HFFc6 (cell line): Measurements from ENCODE around the gene SNRPA1. TPM values are rescaled to one million over a fixed set of nuclear protein-coding genes. Genes with fewer than 3 reads are reported as not detected.

Experiments used
- DNase-seq: peaks from one replicate; pipeline ENCODE4 v3.0.0-alpha.2; 2018
- H3K27ac Mint-ChIP-seq: 2 replicates; pipeline ENCODE4 v1.8.0; 2020; ENCODE audit warnings: mild to moderate bottlenecking, mixed read lengths
- H3K27me3 Mint-ChIP-seq: 2 replicates; pipeline ENCODE4 v1.8.0; 2021; ENCODE audit warnings: mild to moderate bottlenecking, moderate library complexity, mixed read lengths; ENCODE audit not compliant: insufficient read depth
- H3K36me3 Mint-ChIP-seq: 2 replicates; pipeline ENCODE4 v1.8.0; 2021; ENCODE audit warnings: low read depth, mixed read lengths
- H3K4me1 Mint-ChIP-seq: 2 replicates; pipeline ENCODE4 v1.8.0; 2020; ENCODE audit warnings: low read depth, mixed read lengths
- H3K4me3 Mint-ChIP-seq: 2 replicates; pipeline ENCODE4 v1.8.0; 2020; ENCODE audit warnings: mild to moderate bottlenecking, moderate library complexity, mixed read lengths
- H3K9me3 Mint-ChIP-seq: 2 replicates; pipeline ENCODE4 v1.8.0; 2020; ENCODE audit warnings: mild to moderate bottlenecking, mixed read lengths
- total RNA-seq, 6 experiments: library from RNA; stranded (reverse); fragmentation: NEBNext Ultra II Directional; extraction: Animal tissue kit (Norgen Biotek cat#: 25700); gene quantifications; 2 replicates in 1 of 6; 3 replicates in 5 of 6; pipeline ENCODE4 v1.2.3, GENCODE V29; 2021
- TF ChIP-seq, protein P1 (sequence below): fragments of 200-600 bp; sonication (generic); IDR thresholded peaks from 2 replicates; pipeline ENCODE4 v1.5.0; 2021; ENCODE audit warnings: antibody characterized with exemption, mild to moderate bottlenecking

SNRPA1 gene
- total RNA-seq, 6 experiments from 2014 or later = 54.9 to 78.8 (median 64.5) TPM

DNA sequence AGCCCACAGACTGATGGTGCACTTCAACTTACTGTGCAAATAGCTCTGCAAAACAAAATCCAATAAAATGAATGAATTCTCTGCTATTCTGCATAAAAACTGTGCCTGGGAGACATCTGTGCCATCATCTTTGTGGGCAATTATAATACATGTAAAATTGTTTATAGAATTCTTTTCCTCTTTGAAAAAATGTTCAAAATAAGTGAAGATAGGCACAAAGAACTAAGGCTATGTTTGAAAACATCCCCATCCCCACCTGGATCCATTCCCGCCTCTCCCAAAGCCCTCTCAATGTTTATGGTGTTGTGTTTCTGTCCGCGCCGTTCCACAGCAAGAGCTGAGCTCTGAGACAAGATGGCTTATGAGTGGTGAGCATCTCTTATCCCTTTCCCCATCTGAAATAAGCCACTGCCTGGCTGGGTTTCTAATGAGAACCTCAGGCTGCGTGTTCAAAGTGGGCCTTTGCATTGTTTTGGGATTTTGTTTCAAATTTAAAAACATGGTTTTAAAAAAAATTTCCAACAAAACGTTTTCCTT is 22.4 kb upstream of the SNRPA1 start:
- Mint-ChIP-seq H3K9me3 (no peaks in the 10 kb centered on the region), H3K27ac (no peak overlapping the region), H3K4me3 (no peak overlapping the region), H3K36me3 (no peaks in the 10 kb centered on the region), H3K27me3 (peaks cover 48% of the 10 kb centered on the region), H3K4me1 (peaks cover 9% of the 10 kb centered on the region; the same call in 1 of the 2 replicates)
- no peak for DNase-seq
- TF ChIP-seq, protein P1, sequence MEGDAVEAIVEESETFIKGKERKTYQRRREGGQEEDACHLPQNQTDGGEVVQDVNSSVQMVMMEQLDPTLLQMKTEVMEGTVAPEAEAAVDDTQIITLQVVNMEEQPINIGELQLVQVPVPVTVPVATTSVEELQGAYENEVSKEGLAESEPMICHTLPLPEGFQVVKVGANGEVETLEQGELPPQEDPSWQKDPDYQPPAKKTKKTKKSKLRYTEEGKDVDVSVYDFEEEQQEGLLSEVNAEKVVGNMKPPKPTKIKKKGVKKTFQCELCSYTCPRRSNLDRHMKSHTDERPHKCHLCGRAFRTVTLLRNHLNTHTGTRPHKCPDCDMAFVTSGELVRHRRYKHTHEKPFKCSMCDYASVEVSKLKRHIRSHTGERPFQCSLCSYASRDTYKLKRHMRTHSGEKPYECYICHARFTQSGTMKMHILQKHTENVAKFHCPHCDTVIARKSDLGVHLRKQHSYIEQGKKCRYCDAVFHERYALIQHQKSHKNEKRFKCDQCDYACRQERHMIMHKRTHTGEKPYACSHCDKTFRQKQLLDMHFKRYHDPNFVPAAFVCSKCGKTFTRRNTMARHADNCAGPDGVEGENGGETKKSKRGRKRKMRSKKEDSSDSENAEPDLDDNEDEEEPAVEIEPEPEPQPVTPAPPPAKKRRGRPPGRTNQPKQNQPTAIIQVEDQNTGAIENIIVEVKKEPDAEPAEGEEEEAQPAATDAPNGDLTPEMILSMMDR = no peak

DNA sequence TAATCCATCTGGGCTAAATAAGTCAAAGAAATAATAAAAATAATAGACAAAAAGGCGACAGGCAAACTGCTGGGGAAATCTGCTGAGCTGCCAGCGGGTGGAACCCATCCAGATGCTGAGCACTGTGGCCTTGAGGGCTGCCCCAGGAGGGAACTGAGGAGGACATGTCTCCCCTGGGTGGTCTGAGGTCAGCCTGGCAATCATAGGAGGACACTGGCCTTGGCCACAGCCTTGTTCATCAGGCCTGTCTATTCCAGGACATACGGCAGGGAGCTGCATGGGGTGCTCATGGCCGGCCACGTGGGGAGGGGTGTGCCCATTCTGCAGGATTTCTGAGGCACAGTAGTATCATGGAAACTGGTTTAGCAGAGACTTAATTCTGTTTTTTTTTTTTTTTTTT is 21.5 kb upstream of the SNRPA1 start:
- Mint-ChIP-seq H3K4me3 (no peak overlapping the region), H3K36me3 (no peaks in the 10 kb centered on the region), H3K27me3 (peaks cover 42% of the 10 kb centered on the region), H3K4me1 (peaks cover 9% of the 10 kb centered on the region; the same call in 1 of the 2 replicates), H3K27ac (no peak overlapping the region), H3K9me3 (no peaks in the 10 kb centered on the region)
- TF ChIP-seq, protein P1 = no peak
- DNase-seq = no peak

DNA sequence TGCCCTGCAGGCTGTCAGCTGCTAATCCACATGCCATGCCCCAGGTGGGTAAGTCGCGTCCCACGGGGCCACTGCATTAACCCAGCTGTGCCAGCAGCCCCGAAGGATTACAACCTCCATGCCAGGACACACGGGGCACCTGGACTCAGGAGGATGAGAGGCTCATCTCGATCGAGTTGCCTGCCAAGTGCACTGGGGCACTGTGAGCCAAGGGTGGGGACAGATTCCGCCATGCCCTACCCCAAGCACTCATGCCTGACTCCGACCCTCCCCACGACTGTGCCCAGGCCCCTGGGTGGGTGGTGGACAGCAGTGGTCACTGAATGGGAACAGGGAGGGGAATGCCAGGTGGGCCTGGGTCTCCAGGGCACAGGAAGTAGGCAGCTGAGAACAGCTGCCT is 20.7 kb upstream of the SNRPA1 start:
- Mint-ChIP-seq H3K27me3 (peaks cover 35% of the 10 kb centered on the region), H3K27ac (no peak overlapping the region), H3K9me3 (no peaks in the 10 kb centered on the region), H3K36me3 (no peaks in the 10 kb centered on the region), H3K4me3 (no peak overlapping the region), H3K4me1 (peaks cover 5% of the 10 kb centered on the region; the same call in 1 of the 2 replicates)
- TF ChIP-seq, protein P1 = no peak
- no peak for DNase-seq

DNA sequence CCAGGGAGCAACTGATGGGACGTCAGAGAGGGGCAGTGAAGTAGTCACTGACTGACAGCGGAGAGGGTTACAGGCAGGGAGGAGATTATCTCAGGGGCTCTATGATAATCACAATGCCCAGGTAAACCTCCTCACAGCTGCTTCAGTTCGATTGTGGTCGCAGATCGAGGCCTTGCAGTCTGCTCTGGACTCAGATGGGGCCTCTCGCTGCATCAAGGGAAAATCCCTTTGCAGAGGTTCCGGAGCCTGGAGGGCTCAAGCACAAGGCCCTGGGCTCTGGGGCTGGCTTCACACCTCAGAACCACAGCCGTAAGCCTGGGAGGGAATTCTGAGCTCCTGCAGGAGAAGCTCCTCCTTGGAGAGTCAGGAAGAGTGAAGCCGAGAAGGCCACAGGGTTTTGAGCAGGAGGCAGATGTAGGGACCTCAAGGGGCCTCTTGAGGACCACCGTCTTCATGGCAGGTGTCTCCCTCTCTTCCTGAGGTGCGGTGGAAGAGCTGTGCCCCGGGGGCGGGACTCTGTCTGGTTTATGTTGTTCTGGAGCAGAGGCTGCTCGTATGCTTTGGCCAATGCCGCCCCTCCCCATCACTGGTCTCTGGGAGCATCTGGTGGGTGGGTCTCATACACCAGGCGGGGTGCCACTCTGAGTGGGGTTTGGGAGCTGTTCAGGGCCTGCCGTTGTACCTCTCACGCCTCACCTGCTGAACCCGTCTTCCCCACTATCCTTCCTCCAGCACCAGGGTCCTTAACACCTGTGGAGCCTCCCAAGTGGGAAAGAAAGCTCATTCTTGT is 19.5 kb upstream of the SNRPA1 start:
- no peak for DNase-seq
- Mint-ChIP-seq H3K4me1 (no peaks in the 10 kb centered on the region), H3K27me3 (peaks cover 27% of the 10 kb centered on the region), H3K9me3 (no peaks in the 10 kb centered on the region), H3K4me3 (no peak overlapping the region), H3K27ac (no peak overlapping the region), H3K36me3 (no peaks in the 10 kb centered on the region)
- TF ChIP-seq, protein P1 = no peak

DNA sequence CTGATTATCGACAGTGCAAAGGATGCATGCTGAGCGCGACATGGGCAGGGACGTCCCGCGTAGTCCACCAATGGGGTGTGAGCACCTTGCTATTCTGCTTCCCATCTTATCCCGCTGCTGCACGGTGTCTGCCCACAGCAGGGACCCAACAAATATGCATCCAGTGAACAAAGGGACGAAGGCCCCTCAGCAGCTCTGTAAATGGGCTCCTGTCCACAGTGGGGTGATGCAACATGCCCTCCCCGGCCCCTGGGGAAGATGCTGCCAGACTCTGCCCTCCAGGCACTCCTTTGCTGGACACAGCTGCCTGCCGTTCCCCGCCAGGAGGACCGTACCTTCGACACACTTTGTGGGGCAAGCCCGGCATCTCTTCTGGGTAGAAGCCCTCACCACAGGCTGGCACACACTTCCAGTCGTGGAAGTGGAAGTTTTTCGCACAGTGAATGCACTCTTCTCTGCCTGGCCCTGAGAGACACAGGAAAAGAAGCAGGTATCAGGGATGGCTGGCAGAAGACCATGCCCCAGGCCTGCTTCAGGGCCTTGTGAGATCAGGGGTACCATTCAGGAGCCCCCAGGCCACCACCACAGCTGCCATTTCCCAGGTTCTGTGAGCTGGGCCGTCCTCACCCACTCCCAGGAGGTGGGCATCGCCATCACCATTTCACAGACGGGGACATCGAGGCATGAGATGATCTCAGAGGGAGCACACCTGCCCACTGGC is 18.2 kb upstream of the SNRPA1 start:
- H3K4me3 Mint-ChIP-seq = no peak overlapping the region
- H3K36me3 Mint-ChIP-seq = no peaks in the 10 kb centered on the region
- H3K27ac Mint-ChIP-seq = no peak overlapping the region
- H3K9me3 Mint-ChIP-seq = no peaks in the 10 kb centered on the region
- H3K4me1 Mint-ChIP-seq = no peaks in the 10 kb centered on the region
- peaks cover 17% of the 10 kb centered on the region for H3K27me3 Mint-ChIP-seq
- no peak for DNase-seq
- TF ChIP-seq, protein P1 = no peak
